WTC11 (cell line): ENCODE measurements around the gene TIPARP. TPM values are rescaled to one million over a fixed set of nuclear protein-coding genes. Genes with fewer than 3 reads are reported as not detected.

Source experiments
- ATAC-seq: fragments of 200-7000 bp; cut with Tn5 transposase; 2 replicates; pipeline ENCODE4 v1.10.0; 2021; ENCODE audit warnings: mild to moderate bottlenecking, moderate library complexity
- CTCF ChIA-PET: fragments of 300-600 bp; sonication (Branson Sonifier 250); formaldehyde crosslinking; loops from one replicate; lab custom pipeline; 2021; ENCODE audit warnings: antibody characterized with exemption; lab: Charles Lee
- POLR2A ChIA-PET: fragments of 350-600 bp; sonication (Branson Sonifier 250); formaldehyde crosslinking; loops from one replicate; lab custom pipeline; 2021; ENCODE audit warnings: antibody characterized with exemption; lab: Charles Lee
- DNase-seq: peaks from one replicate; pipeline ENCODE4 v3.0.0; 2021; ENCODE audit warnings: low spot score
- H3K27ac Mint-ChIP-seq: 2 replicates; pipeline ENCODE4 v1.8.0; 2021; ENCODE audit warnings: mixed read lengths
- H3K27me3 Mint-ChIP-seq: 2 replicates; pipeline ENCODE4 v1.8.0; 2021; ENCODE audit warnings: low read depth, mild to moderate bottlenecking, moderate library complexity, mixed read lengths
- H3K36me3 Mint-ChIP-seq: 2 replicates; pipeline ENCODE4 v1.8.0; 2021; ENCODE audit warnings: mixed read lengths
- H3K4me1 Mint-ChIP-seq: 2 replicates; pipeline ENCODE4 v1.8.0; 2022; ENCODE audit warnings: mixed read lengths
- H3K4me3 Mint-ChIP-seq: 2 replicates; pipeline ENCODE4 v1.8.0; 2021; ENCODE audit warnings: mild to moderate bottlenecking, moderate library complexity, mixed read lengths
- H3K9me3 Mint-ChIP-seq: 2 replicates; pipeline ENCODE4 v1.8.0; 2021; ENCODE audit warnings: mixed read lengths
- FOXP1 ChIP-seq: sonication (generic); formaldehyde crosslinking; IDR thresholded peaks from 2 replicates; pipeline ENCODE4 v1.8.0; 2022; ENCODE audit warnings: missing genetic modification reagents, mild to moderate bottlenecking, moderate library complexity, borderline replicate concordance
- IRF2 ChIP-seq: sonication (generic); formaldehyde crosslinking; IDR thresholded peaks from 2 replicates; pipeline ENCODE4 v1.8.0; 2022; ENCODE audit warnings: low read depth, missing genetic modification reagents, borderline replicate concordance
- NFE2L1 ChIP-seq: sonication (generic); formaldehyde crosslinking; IDR thresholded peaks from 2 replicates; pipeline ENCODE4 v1.8.1; 2023; ENCODE audit warnings: missing genetic modification reagents
- NR1H2 ChIP-seq: sonication (generic); formaldehyde crosslinking; IDR thresholded peaks from 2 replicates; pipeline ENCODE4 v1.9.0; 2021; ENCODE audit warnings: mild to moderate bottlenecking, moderate library complexity, missing genetic modification reagents
- TCF7 ChIP-seq: sonication (generic); formaldehyde crosslinking; IDR thresholded peaks from 2 replicates; pipeline ENCODE4 v1.8.0; 2022; ENCODE audit warnings: mild to moderate bottlenecking, low read depth, missing genetic modification reagents, moderate library complexity
- ZBTB21 ChIP-seq: sonication (generic); formaldehyde crosslinking; IDR thresholded peaks from 2 replicates; pipeline ENCODE4 v1.8.1; 2023; ENCODE audit warnings: mild to moderate bottlenecking, missing genetic modification reagents, borderline replicate concordance
- ZNF121 ChIP-seq: sonication (generic); formaldehyde crosslinking; IDR thresholded peaks from 2 replicates; pipeline ENCODE4 v1.8.0; 2023; ENCODE audit warnings: missing genetic modification reagents
- ZNF138 ChIP-seq: sonication (generic); formaldehyde crosslinking; conservative IDR thresholded peaks from 2 replicates; pipeline ENCODE4 v1.8.1; 2022; ENCODE audit warnings: mild to moderate bottlenecking, moderate library complexity, missing genetic modification reagents
- ZNF396 ChIP-seq: fragments of 250-450 bp; sonication (Bioruptor Pico); IDR thresholded peaks from 2 replicates; pipeline ENCODE4 v1.8.0; 2021; ENCODE audit warnings: mild to moderate bottlenecking, moderate library complexity, borderline replicate concordance
- ZNF423 ChIP-seq: fragments of 250-450 bp; sonication (Bioruptor Pico); IDR thresholded peaks from 2 replicates; pipeline ENCODE4 v2.1.2; 2022; ENCODE audit warnings: mild to moderate bottlenecking, moderate library complexity
- total RNA-seq: library from RNA; stranded (reverse); gene quantifications from 3 replicates; pipeline ENCODE4 v1.2.3, GENCODE V29; 2021
- TF ChIP-seq, protein P1 (sequence below): sonication (generic); formaldehyde crosslinking; IDR thresholded peaks from 2 replicates; pipeline ENCODE4 v1.8.1; 2023; ENCODE audit warnings: mild to moderate bottlenecking, missing genetic modification reagents
- TF ChIP-seq, protein P2 (sequence below): sonication (generic); formaldehyde crosslinking; IDR thresholded peaks from 2 replicates; pipeline ENCODE4 v1.8.0; 2022; ENCODE audit warnings: mild to moderate bottlenecking, missing genetic modification reagents
- TF ChIP-seq, protein P3 (sequence below): sonication (generic); formaldehyde crosslinking; IDR thresholded peaks from 2 replicates; pipeline ENCODE4 v1.8.0; 2023; ENCODE audit warnings: missing genetic modification reagents
- TF ChIP-seq, protein P4 (sequence below): sonication (generic); formaldehyde crosslinking; IDR thresholded peaks from 2 replicates; pipeline ENCODE4 v1.8.1; 2022; ENCODE audit warnings: low read depth, missing genetic modification reagents, borderline replicate concordance
- TF ChIP-seq, protein P5 (sequence below): fragments of 250-450 bp; sonication (Bioruptor Pico); conservative IDR thresholded peaks from 2 replicates; pipeline ENCODE4 v1.9.0; 2021; ENCODE audit warnings: mild to moderate bottlenecking
- TF ChIP-seq, protein P6 (sequence below): sonication (generic); formaldehyde crosslinking; IDR thresholded peaks from 2 replicates; pipeline ENCODE4 v1.8.0; 2023; ENCODE audit warnings: missing genetic modification reagents, mild to moderate bottlenecking, borderline replicate concordance
- TF ChIP-seq, protein P7 (sequence below): fragments of 250-450 bp; sonication (Bioruptor Pico); IDR thresholded peaks from 2 replicates; pipeline ENCODE4 v1.9.0; 2021; ENCODE audit warnings: mild to moderate bottlenecking, borderline replicate concordance
- TF ChIP-seq, protein P8 (sequence below): sonication (generic); formaldehyde crosslinking; IDR thresholded peaks from 2 replicates; pipeline ENCODE4 v1.8.0; 2022; ENCODE audit warnings: mild to moderate bottlenecking, missing genetic modification reagents

TIPARP gene
- total RNA-seq, 1 experiment from 2014 or later: 5.6 TPM

DNA sequence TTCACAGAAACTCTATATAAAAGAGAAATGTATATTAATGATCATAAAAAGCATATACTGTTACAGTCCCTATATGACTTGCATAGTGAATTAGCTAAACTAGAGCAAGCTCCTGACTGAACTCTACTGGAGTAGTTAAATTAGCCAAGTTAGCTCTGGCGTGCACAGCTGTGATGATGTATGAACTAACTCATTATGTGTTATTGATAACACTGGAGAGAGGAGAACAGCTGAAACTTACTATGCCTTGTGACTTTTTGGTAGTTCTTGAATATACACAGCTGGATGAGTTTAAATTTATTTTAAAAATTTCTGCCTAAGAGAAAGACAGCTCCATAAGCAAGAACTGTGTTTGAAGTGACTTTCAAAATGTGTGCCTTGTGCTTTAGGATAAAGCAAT lies 8.1 kb downstream of the TIPARP start (continued):
- TF ChIP-seq, protein P1, sequence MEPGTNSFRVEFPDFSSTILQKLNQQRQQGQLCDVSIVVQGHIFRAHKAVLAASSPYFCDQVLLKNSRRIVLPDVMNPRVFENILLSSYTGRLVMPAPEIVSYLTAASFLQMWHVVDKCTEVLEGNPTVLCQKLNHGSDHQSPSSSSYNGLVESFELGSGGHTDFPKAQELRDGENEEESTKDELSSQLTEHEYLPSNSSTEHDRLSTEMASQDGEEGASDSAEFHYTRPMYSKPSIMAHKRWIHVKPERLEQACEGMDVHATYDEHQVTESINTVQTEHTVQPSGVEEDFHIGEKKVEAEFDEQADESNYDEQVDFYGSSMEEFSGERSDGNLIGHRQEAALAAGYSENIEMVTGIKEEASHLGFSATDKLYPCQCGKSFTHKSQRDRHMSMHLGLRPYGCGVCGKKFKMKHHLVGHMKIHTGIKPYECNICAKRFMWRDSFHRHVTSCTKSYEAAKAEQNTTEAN (CRISPR knock-in tag): no peak
- TF ChIP-seq ZNF423 (CRISPR knock-in tag): no peak
- TF ChIP-seq ZNF121 (CRISPR knock-in tag): no peak
- TF ChIP-seq NFE2L1 (CRISPR knock-in tag): no peak
- TF ChIP-seq, protein P2, sequence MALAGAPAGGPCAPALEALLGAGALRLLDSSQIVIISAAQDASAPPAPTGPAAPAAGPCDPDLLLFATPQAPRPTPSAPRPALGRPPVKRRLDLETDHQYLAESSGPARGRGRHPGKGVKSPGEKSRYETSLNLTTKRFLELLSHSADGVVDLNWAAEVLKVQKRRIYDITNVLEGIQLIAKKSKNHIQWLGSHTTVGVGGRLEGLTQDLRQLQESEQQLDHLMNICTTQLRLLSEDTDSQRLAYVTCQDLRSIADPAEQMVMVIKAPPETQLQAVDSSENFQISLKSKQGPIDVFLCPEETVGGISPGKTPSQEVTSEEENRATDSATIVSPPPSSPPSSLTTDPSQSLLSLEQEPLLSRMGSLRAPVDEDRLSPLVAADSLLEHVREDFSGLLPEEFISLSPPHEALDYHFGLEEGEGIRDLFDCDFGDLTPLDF: no peak
- TF ChIP-seq FOXP1: no peak
- TF ChIP-seq ZBTB21 (CRISPR knock-in tag): no peak
- no peak for TF ChIP-seq ZNF138 (CRISPR knock-in tag)

DNA sequence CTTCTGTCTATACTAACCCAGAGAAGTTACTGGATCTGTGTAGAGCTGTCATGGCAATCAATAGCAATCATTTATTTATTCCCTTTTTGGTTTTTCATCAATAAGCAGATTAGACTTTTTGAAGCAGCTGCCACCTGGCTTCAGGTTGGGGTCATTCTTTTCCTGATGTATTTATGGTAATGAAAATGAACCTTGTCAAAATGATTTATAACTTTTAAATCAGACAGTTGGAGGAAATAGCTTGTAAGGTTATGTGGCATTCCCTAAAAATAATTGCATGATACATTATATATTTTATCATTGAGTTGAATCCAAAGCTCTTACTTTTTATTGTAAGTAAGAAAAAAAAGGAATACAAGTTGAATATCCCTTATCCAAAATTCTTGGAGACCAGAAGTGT lies 8.6 kb downstream of the TIPARP start:
- Mint-ChIP-seq H3K27ac (no peak overlapping the region), H3K4me3 (no peak overlapping the region), H3K36me3 (peaks cover 14% of the 10 kb centered on the region), H3K9me3 (no peaks in the 10 kb centered on the region), H3K4me1 (peaks cover 27% of the 10 kb centered on the region), H3K27me3 (no peaks in the 10 kb centered on the region)
- ChIA-PET POLR2A (no interaction called here), CTCF (interaction anchor here (1.8 kb wide), 1 partner anchor 10 kb away, joined by 4 read pairs; no protein-coding TSS in a partner anchor)
- no peak for ATAC-seq
- no peak for DNase-seq
- no peak for TF ChIP-seq FOXP1
- no peak for TF ChIP-seq TCF7 (CRISPR knock-in tag)
- TF ChIP-seq NR1H2 (CRISPR knock-in tag): no peak
- TF ChIP-seq, protein P3, sequence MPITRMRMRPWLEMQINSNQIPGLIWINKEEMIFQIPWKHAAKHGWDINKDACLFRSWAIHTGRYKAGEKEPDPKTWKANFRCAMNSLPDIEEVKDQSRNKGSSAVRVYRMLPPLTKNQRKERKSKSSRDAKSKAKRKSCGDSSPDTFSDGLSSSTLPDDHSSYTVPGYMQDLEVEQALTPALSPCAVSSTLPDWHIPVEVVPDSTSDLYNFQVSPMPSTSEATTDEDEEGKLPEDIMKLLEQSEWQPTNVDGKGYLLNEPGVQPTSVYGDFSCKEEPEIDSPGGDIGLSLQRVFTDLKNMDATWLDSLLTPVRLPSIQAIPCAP (CRISPR knock-in tag): no peak
- TF ChIP-seq, protein P4, sequence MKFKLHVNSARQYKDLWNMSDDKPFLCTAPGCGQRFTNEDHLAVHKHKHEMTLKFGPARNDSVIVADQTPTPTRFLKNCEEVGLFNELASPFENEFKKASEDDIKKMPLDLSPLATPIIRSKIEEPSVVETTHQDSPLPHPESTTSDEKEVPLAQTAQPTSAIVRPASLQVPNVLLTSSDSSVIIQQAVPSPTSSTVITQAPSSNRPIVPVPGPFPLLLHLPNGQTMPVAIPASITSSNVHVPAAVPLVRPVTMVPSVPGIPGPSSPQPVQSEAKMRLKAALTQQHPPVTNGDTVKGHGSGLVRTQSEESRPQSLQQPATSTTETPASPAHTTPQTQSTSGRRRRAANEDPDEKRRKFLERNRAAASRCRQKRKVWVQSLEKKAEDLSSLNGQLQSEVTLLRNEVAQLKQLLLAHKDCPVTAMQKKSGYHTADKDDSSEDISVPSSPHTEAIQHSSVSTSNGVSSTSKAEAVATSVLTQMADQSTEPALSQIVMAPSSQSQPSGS (CRISPR knock-in tag): no peak
- TF ChIP-seq ZNF396: no peak
- TF ChIP-seq, protein P5, sequence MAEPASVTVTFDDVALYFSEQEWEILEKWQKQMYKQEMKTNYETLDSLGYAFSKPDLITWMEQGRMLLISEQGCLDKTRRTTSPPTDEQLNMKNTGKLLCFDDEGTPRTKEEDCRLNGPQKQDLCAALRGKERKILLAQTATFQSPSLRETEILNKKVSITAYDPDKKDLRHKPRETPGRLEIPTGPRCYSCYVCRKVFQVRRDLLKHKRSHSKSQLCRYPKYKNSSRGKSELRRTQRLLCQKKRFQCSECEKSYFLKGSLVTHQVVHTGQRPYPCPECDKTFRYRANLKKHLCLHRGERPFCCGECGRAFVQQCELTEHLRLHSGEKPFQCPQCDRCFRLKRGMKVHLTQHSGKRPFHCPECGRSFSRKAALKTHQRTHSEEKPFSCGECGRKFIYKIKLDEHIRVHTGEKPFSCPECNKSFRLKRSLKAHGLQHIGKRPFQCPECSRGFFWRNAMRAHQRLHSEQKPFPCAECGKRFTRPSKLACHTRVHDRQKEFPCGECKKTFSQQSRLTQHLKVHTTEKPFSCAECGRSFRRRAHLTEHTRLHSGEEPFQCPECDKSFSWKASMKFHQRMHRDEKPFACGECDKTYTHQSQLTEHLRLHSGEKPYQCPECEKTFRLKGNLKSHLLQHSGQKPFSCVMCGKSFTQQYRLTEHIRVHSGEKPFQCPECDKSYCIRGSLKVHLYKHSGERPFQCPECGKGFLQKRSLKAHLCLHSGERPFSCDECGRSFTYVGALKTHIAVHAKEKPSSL (CRISPR knock-in tag): no peak
- TF ChIP-seq, protein P6, sequence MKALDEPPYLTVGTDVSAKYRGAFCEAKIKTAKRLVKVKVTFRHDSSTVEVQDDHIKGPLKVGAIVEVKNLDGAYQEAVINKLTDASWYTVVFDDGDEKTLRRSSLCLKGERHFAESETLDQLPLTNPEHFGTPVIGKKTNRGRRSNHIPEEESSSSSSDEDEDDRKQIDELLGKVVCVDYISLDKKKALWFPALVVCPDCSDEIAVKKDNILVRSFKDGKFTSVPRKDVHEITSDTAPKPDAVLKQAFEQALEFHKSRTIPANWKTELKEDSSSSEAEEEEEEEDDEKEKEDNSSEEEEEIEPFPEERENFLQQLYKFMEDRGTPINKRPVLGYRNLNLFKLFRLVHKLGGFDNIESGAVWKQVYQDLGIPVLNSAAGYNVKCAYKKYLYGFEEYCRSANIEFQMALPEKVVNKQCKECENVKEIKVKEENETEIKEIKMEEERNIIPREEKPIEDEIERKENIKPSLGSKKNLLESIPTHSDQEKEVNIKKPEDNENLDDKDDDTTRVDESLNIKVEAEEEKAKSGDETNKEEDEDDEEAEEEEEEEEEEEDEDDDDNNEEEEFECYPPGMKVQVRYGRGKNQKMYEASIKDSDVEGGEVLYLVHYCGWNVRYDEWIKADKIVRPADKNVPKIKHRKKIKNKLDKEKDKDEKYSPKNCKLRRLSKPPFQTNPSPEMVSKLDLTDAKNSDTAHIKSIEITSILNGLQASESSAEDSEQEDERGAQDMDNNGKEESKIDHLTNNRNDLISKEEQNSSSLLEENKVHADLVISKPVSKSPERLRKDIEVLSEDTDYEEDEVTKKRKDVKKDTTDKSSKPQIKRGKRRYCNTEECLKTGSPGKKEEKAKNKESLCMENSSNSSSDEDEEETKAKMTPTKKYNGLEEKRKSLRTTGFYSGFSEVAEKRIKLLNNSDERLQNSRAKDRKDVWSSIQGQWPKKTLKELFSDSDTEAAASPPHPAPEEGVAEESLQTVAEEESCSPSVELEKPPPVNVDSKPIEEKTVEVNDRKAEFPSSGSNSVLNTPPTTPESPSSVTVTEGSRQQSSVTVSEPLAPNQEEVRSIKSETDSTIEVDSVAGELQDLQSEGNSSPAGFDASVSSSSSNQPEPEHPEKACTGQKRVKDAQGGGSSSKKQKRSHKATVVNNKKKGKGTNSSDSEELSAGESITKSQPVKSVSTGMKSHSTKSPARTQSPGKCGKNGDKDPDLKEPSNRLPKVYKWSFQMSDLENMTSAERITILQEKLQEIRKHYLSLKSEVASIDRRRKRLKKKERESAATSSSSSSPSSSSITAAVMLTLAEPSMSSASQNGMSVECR: no peak
- no peak for TF ChIP-seq IRF2
- TF ChIP-seq, protein P7, sequence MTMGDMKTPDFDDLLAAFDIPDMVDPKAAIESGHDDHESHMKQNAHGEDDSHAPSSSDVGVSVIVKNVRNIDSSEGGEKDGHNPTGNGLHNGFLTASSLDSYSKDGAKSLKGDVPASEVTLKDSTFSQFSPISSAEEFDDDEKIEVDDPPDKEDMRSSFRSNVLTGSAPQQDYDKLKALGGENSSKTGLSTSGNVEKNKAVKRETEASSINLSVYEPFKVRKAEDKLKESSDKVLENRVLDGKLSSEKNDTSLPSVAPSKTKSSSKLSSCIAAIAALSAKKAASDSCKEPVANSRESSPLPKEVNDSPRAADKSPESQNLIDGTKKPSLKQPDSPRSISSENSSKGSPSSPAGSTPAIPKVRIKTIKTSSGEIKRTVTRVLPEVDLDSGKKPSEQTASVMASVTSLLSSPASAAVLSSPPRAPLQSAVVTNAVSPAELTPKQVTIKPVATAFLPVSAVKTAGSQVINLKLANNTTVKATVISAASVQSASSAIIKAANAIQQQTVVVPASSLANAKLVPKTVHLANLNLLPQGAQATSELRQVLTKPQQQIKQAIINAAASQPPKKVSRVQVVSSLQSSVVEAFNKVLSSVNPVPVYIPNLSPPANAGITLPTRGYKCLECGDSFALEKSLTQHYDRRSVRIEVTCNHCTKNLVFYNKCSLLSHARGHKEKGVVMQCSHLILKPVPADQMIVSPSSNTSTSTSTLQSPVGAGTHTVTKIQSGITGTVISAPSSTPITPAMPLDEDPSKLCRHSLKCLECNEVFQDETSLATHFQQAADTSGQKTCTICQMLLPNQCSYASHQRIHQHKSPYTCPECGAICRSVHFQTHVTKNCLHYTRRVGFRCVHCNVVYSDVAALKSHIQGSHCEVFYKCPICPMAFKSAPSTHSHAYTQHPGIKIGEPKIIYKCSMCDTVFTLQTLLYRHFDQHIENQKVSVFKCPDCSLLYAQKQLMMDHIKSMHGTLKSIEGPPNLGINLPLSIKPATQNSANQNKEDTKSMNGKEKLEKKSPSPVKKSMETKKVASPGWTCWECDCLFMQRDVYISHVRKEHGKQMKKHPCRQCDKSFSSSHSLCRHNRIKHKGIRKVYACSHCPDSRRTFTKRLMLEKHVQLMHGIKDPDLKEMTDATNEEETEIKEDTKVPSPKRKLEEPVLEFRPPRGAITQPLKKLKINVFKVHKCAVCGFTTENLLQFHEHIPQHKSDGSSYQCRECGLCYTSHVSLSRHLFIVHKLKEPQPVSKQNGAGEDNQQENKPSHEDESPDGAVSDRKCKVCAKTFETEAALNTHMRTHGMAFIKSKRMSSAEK (CRISPR knock-in tag): no peak
- TF ChIP-seq, protein P8, sequence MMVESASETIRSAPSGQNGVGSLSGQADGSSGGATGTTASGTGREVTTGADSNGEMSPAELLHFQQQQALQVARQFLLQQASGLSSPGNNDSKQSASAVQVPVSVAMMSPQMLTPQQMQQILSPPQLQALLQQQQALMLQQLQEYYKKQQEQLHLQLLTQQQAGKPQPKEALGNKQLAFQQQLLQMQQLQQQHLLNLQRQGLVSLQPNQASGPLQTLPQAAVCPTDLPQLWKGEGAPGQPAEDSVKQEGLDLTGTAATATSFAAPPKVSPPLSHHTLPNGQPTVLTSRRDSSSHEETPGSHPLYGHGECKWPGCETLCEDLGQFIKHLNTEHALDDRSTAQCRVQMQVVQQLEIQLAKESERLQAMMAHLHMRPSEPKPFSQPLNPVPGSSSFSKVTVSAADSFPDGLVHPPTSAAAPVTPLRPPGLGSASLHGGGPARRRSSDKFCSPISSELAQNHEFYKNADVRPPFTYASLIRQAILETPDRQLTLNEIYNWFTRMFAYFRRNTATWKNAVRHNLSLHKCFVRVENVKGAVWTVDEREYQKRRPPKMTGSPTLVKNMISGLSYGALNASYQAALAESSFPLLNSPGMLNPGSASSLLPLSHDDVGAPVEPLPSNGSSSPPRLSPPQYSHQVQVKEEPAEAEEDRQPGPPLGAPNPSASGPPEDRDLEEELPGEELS: no peak
